ENCODE measurements around the gene TTLL8. TPM values are rescaled to one million over a fixed set of nuclear protein-coding genes. Genes with fewer than 3 reads are reported as not detected.

Gene TTLL8
- total RNA-seq, 1 experiment from 2014 or later: not detected

DNA sequence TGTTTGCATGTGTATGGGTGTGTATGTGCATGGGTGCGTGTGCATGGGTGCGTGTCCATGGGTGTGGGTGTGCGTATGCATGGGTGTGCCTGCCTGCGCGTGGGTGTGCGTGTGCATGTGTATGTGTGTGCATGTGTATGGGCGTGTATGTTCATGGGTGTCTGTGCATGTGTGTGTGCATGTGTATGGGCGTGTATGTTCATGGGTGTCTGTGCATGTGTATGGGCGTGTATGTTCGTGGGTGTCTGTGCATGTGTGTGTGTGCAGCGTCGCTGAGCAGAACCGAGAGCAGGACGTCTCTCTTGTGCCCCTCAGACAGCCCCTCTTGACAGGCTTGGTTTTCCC lies 59.4 kb downstream of the TTLL8 start:
- Histone ChIP-seq H3K4me1 (ENCODE audit: control insufficient read depth in 1 of 2, insufficient read depth in 2 of 2, low read length in 2 of 2) (peaks cover 0 to 7% of the 10 kb centered on the region in 2 experiments; a peak in 1 of 4 replicates), H3K79me2 (ENCODE audit: insufficient read depth, low read length) (no peaks in the 10 kb centered on the region), H3K4me3 (replicated peaks in 1 of 2; ENCODE audit: low read depth in 1 of 2, low read length in 2 of 2) (no peak overlapping the region), H3K4me2 (ENCODE audit: low read length) (no peak overlapping the region), H3K36me3 (ENCODE audit: control insufficient read depth in 1 of 2, insufficient read depth in 2 of 2, low read length in 2 of 2) (no peaks in the 10 kb centered on the region), H3K9ac (ENCODE audit: low read length) (no peak overlapping the region), H3K9me3 (ENCODE audit: control insufficient read depth in 1 of 2, insufficient read depth in 1 of 2, low read depth in 1 of 2, low read length in 2 of 2) (no peaks in the 10 kb centered on the region), H4K20me1 (ENCODE audit: insufficient read depth) (no peaks in the 10 kb centered on the region), H3K9me2 (ENCODE audit: insufficient read depth) (no peaks in the 10 kb centered on the region), H3K27ac (ENCODE audit: low read depth, low read length) (no peak overlapping the region), H2AFZ (ENCODE audit: low read depth, low read length, poor library complexity, severe bottlenecking) (no peak overlapping the region), H3K27me3 (ENCODE audit: insufficient read depth, low read length) (no peaks in the 10 kb centered on the region)
- BruUV-seq (replicated peaks): no TSS peak
- DNase-seq (ENCODE audit: low read depth, low spot score) (no peak), ATAC-seq (no peak)
- intact Hi-C loops (cut with micrococcal nuclease): no loop called here
- no peak for TF ChIP-seq TCF7L2 (IDR thresholded peaks at IDR 0.05; ENCODE audit: borderline replicate concordance, extremely low read depth, insufficient read depth, insufficient read length)
- no peak for TF ChIP-seq CBX3 (IDR thresholded peaks at IDR 0.05; ENCODE audit: low read depth)
- TF ChIP-seq, protein P1, sequence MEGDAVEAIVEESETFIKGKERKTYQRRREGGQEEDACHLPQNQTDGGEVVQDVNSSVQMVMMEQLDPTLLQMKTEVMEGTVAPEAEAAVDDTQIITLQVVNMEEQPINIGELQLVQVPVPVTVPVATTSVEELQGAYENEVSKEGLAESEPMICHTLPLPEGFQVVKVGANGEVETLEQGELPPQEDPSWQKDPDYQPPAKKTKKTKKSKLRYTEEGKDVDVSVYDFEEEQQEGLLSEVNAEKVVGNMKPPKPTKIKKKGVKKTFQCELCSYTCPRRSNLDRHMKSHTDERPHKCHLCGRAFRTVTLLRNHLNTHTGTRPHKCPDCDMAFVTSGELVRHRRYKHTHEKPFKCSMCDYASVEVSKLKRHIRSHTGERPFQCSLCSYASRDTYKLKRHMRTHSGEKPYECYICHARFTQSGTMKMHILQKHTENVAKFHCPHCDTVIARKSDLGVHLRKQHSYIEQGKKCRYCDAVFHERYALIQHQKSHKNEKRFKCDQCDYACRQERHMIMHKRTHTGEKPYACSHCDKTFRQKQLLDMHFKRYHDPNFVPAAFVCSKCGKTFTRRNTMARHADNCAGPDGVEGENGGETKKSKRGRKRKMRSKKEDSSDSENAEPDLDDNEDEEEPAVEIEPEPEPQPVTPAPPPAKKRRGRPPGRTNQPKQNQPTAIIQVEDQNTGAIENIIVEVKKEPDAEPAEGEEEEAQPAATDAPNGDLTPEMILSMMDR (IDR thresholded peaks at IDR 0.05 in 2 of 3, conservative IDR thresholded peaks at IDR 0.05 in 1 of 3; ENCODE audit: borderline replicate concordance in 1 of 3, insufficient read depth in 1 of 3, low read depth in 2 of 3, low read length in 2 of 3): no peak
- ChIA-PET CTCF (no interaction called here), RAD21 (ENCODE audit: low non-redundant PET in 1 of 2, low total read pairs in 2 of 2, uncharacterized antibody in 2 of 2, unreplicated experiment in 2 of 2) (no interaction called here), POLR2A (no interaction called here)

DNA sequence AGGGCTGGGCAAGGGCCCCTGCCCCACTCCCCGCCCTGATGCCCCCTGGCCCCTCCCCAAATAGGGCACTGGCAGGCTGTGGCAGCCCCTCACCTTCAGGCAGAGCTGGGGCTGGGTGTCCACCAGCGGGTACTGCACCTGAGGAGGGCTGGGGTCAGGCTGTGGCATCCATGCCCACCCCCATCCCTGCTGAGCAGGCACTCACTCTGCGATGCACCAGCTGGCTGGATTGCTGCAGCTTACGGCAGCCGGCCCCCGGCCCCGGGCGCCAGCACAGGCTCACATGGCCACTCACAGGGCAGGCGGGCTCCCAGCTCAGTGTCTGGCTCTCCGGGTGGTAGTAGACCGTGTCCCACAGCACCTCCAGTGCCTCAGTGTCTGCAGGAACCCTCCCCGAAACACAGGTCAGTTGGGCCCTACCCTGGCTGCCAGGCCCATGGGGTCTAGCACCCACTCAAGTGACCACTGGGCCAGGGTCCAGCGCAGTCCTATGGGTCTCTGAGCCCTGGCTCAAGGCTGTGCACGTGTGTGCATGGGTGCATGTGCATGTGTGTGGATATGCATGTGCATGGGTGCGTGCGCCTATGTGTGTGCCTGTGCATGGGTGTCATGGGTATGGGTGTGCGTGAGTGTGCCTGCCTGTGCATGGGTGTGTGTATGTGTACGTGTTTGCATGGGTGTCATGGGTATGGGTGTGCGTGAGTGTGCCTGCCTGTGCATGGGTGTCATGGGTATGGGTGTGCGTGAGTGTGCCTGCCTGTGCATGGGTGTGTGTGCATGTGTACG lies 60.0 kb downstream of the TTLL8 start:
- Histone ChIP-seq H3K9me3 (ENCODE audit: control insufficient read depth in 1 of 2, insufficient read depth in 1 of 2, low read depth in 1 of 2, low read length in 2 of 2) (no peaks in the 10 kb centered on the region), H3K4me2 (ENCODE audit: low read length) (no peak overlapping the region), H3K27me3 (ENCODE audit: insufficient read depth, low read length) (no peaks in the 10 kb centered on the region), H3K4me3 (replicated peaks in 1 of 2; ENCODE audit: low read depth in 1 of 2, low read length in 2 of 2) (no peak overlapping the region), H3K9me2 (ENCODE audit: insufficient read depth) (no peaks in the 10 kb centered on the region), H4K20me1 (ENCODE audit: insufficient read depth) (no peaks in the 10 kb centered on the region), H2AFZ (ENCODE audit: low read depth, low read length, poor library complexity, severe bottlenecking) (no peak overlapping the region), H3K9ac (ENCODE audit: low read length) (no peak overlapping the region), H3K36me3 (ENCODE audit: control insufficient read depth in 1 of 2, insufficient read depth in 2 of 2, low read length in 2 of 2) (no peaks in the 10 kb centered on the region), H3K79me2 (ENCODE audit: insufficient read depth, low read length) (no peaks in the 10 kb centered on the region), H3K4me1 (ENCODE audit: control insufficient read depth in 1 of 2, insufficient read depth in 2 of 2, low read length in 2 of 2) (peaks cover 0 to 12% of the 10 kb centered on the region in 2 experiments; a peak in 1 of 4 replicates), H3K27ac (ENCODE audit: low read depth, low read length) (no peak overlapping the region)
- ATAC-seq: no peak
- no TSS peak for BruUV-seq (replicated peaks)
- no peak for DNase-seq (ENCODE audit: low read depth, low spot score)
- CTCF ChIA-PET: no interaction called here
- RAD21 ChIA-PET (ENCODE audit: low non-redundant PET in 1 of 2, low total read pairs in 2 of 2, uncharacterized antibody in 2 of 2, unreplicated experiment in 2 of 2): no interaction called here
- POLR2A ChIA-PET: no interaction called here
- intact Hi-C loops (cut with micrococcal nuclease): no loop called here
- TF ChIP-seq ZNF274 (IDR thresholded peaks at IDR 0.05; ENCODE audit: low read depth, low read length) (no peak), FOSL1 (IDR thresholded peaks at IDR 0.05; ENCODE audit: low read depth) (no peak), EZH2phosphoT487 (IDR thresholded peaks at IDR 0.05; ENCODE audit: borderline replicate concordance) (no peak), POLR2A (IDR thresholded peaks at IDR 0.05; ENCODE audit: borderline replicate concordance, extremely low read depth, insufficient read depth, insufficient read length) (no peak), EZH2 (IDR thresholded peaks at IDR 0.05) (no peak), ZFX (IDR thresholded peaks at IDR 0.05) (no peak), SP1 (IDR thresholded peaks at IDR 0.05; ENCODE audit: low read depth) (no peak), CEBPB (IDR thresholded peaks at IDR 0.05; ENCODE audit: low read depth) (no peak), RAD21 (IDR thresholded peaks at IDR 0.05; ENCODE audit: low read depth) (no peak), CBX3 (IDR thresholded peaks at IDR 0.05; ENCODE audit: low read depth) (no peak), ELF1 (IDR thresholded peaks at IDR 0.05; ENCODE audit: borderline replicate concordance, low read depth) (no peak), SRF (IDR thresholded peaks at IDR 0.05; ENCODE audit: low read depth) (no peak), POLR2AphosphoS5 (IDR thresholded peaks at IDR 0.05; ENCODE audit: low read depth, low read length) (no peak), YY1 (IDR thresholded peaks at IDR 0.05; ENCODE audit: extremely low read depth, insufficient replicate concordance, low read depth, low read length) (no peak), TCF7L2 (IDR thresholded peaks at IDR 0.05; ENCODE audit: borderline replicate concordance, extremely low read depth, insufficient read depth, insufficient read length) (no peak), EGR1 (IDR thresholded peaks at IDR 0.05; ENCODE audit: low read depth) (no peak)
- TF ChIP-seq, protein P2, sequence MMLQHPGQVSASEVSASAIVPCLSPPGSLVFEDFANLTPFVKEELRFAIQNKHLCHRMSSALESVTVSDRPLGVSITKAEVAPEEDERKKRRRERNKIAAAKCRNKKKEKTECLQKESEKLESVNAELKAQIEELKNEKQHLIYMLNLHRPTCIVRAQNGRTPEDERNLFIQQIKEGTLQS (IDR thresholded peaks at IDR 0.05): no peak
- TF ChIP-seq, protein P3, sequence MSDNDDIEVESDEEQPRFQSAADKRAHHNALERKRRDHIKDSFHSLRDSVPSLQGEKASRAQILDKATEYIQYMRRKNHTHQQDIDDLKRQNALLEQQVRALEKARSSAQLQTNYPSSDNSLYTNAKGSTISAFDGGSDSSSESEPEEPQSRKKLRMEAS (IDR thresholded peaks at IDR 0.05): no peak

Data from HCT116 (cell line).